ENCODE data around the gene SRSF3.
A peak's percentile ranks its signal among the peaks of the same experiment; 100 is the strongest.

Gene SRSF3

DNA sequence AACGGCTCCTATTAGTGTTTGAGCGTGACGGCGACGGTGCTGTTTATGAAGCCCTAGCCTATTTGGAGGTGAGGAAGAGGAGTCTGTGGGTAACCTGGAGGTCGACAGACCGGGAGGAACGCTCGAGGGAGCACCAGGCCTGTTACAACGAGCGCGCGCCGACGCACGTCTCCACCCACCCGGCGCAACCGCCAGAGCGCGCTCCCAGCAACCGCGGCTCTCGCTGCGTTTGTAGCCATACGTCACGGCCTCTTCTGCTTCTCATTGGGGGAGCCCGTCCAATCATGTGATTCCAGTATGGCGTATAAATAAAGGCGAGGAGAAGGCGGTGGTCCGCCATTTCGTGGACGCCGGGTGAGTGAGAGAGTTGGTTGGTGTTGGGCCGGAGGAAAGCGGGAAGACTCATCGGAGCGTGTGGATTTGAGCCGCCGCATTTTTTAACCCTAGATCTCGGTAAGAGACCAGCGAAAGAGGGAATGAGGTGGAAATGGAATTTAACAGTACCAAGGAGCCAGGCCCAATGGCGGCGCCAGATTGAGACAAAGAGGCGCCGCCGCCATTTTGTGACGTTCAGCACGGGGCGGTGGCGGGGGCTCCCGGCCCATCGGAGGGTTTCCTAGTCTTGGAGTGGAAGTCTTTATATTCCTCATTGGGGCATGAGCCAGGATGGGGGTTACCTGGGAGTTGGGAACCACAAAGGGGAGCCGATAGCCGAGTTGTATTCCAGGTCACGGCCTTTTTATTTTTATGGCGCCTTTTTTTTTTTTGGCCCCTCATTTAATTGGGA lies at the start of gene SRSF3:
TSS of gene SRSF3 (plus strand) at position 334 of the 787 bp plus-strand sequence. CDS start 2,401 bp downstream, outside the sequence.
- Mint-ChIP-seq H3K4me3 (peak within 1 kb of the TSS; percentile 88 to 95), H3K4me1 (peaks cover 27 to 41% of the 10 kb centered on the region in 2 donors), H3K36me3 (peaks cover 42 to 49% of the 10 kb centered on the region in 2 donors), H3K27me3 (peaks cover 0 to 4% of the 10 kb centered on the region in 2 donors), H3K27ac (peak within 1 kb of the TSS; percentile 100), H3K9me3 (peaks cover 0 to 2% of the 10 kb centered on the region in 2 donors)
- ATAC-seq (replicated peaks) (peak; percentile 93 to 95), DNase-seq (peak; percentile 96)

GRCh38 chr6:36545767-36546307 lies 48.3 kb upstream of the SRSF3 start:
- Mint-ChIP-seq H3K9me3 (no peaks in the 10 kb centered on the region), H3K27ac (peak overlapping the region; percentile 92), H3K36me3 (peaks cover 5 to 9% of the 10 kb centered on the region in 2 donors), H3K4me1 (peaks cover 39 to 57% of the 10 kb centered on the region in 2 donors), H3K4me3 (peak overlapping the region; percentile 93 to 95), H3K27me3 (no peaks in the 10 kb centered on the region)
- no peak for DNase-seq
- no peak for ATAC-seq (replicated peaks)

- ATAC-seq (replicated peaks) = peak in 1 of 2 donors; percentile 5
- Mint-ChIP-seq H3K4me1 (peaks cover 45 to 62% of the 10 kb centered on the region in 2 donors), H3K9me3 (no peaks in the 10 kb centered on the region), H3K27ac (peak overlapping the region; percentile 92), H3K27me3 (no peaks in the 10 kb centered on the region), H3K36me3 (peaks cover 5 to 9% of the 10 kb centered on the region in 2 donors), H3K4me3 (peak overlapping the region; percentile 93 to 95)
- DNase-seq = no peak
Measured at GRCh38 chr6:36546308-36546919, 47.7 kb upstream of the SRSF3 start.

DNA sequence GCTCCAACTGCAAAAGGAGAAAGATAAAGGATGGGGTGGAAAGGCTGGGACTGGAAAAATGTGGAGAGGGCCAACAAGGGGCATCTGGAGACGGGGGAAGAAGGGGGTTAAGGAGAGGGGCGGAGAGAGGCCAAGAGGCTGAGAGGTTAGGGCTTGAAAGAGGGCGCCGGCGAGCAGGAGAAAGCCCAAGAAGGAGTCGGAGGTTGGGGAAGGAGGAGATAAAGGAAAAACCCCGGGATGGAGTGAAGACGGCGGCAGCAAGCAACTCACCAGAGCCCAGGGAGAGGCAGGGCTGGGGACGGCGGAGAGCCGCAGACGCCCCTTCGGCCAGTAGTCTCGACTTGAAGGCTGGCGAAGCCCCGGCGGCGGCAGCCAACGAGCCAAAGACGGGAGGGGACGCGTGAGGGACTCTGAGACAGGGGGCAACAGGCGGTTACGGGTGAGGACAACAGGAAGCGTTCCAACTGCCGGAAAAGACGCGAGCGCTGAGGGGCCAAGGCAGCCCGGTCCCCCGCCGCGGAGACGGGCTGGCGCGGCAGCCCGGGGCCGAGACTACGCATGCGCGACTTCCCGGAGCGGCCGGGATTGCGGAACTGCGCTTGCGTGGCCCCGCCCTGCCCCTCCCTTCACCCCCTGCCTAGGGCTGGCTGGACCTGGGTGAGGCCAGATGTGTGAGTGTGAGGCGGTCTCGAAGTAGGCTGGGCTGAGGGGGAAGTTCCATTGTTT lies 47.1 kb upstream of the SRSF3 start, which contains the start of gene STK38:
TSS of gene STK38 (minus strand) at position 560 of the 726 bp plus-strand sequence. CDS start 7,277 bp downstream, outside the sequence.
- peaks cover 47 to 65% of the 10 kb centered on the region in 2 donors for H3K4me1 Mint-ChIP-seq

GRCh38 chr6:36547646-36548400 lies 46.3 kb upstream of the SRSF3 start:
- Mint-ChIP-seq H3K4me1 (peaks cover 47 to 65% of the 10 kb centered on the region in 2 donors), H3K36me3 (peaks cover 5 to 9% of the 10 kb centered on the region in 2 donors), H3K9me3 (no peaks in the 10 kb centered on the region), H3K27ac (peak overlapping the region; percentile 92), H3K4me3 (peak overlapping the region; percentile 93 to 95), H3K27me3 (no peaks in the 10 kb centered on the region)
- ATAC-seq (replicated peaks) (no peak), DNase-seq (no peak)

More for the DNA sequence above, 47.1 kb upstream of the SRSF3 start, which contains the start of gene STK38:
- H3K36me3 Mint-ChIP-seq = peaks cover 5 to 9% of the 10 kb centered on the region in 2 donors
- peak; percentile 87 for ATAC-seq (replicated peaks)
- H3K9me3 Mint-ChIP-seq = no peaks in the 10 kb centered on the region
- H3K27ac Mint-ChIP-seq = peak within 1 kb of the TSS; percentile 92
- H3K4me3 Mint-ChIP-seq = peak within 1 kb of the TSS; percentile 93 to 95
- no peaks in the 10 kb centered on the region for H3K27me3 Mint-ChIP-seq
- DNase-seq = peak; percentile 82

DNA sequence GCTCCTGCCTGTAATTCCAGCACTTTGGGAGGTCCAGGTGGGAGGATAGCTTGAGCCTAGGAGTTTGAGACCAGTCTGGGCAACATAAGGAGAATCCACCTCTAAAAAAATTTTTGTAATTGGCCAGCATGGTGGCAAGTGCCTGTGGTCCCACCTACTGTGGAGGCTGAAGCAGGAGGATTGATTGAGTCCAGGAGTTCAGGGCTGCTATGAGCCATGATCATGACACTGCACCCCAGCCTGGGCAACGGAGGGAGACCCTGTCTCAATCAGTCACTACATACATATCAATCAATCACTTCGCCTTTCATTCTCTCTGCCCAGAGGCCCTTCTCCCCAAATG lies 45.8 kb upstream of the SRSF3 start:
- no peaks in the 10 kb centered on the region for H3K27me3 Mint-ChIP-seq
- H3K27ac Mint-ChIP-seq = no peak overlapping the region
- H3K4me3 Mint-ChIP-seq = no peak overlapping the region
- peaks cover 44 to 60% of the 10 kb centered on the region in 2 donors for H3K4me1 Mint-ChIP-seq
- peaks cover 5% of the 10 kb centered on the region in 2 donors for H3K36me3 Mint-ChIP-seq
- DNase-seq (no peak), ATAC-seq (replicated peaks) (no peak)
- H3K9me3 Mint-ChIP-seq = no peaks in the 10 kb centered on the region

- Mint-ChIP-seq H3K27ac (peak overlapping the region; percentile 85), H3K4me1 (peaks cover 35 to 44% of the 10 kb centered on the region in 2 donors), H3K36me3 (no peaks in the 10 kb centered on the region), H3K9me3 (no peaks in the 10 kb centered on the region), H3K4me3 (peak overlapping the region; percentile 8 to 64), H3K27me3 (no peaks in the 10 kb centered on the region)
- DNase-seq (peak; percentile 41), ATAC-seq (replicated peaks) (peak; percentile 57 to 67)
Measured at GRCh38 chr6:36550473-36551000, 43.6 kb upstream of the SRSF3 start.

DNA sequence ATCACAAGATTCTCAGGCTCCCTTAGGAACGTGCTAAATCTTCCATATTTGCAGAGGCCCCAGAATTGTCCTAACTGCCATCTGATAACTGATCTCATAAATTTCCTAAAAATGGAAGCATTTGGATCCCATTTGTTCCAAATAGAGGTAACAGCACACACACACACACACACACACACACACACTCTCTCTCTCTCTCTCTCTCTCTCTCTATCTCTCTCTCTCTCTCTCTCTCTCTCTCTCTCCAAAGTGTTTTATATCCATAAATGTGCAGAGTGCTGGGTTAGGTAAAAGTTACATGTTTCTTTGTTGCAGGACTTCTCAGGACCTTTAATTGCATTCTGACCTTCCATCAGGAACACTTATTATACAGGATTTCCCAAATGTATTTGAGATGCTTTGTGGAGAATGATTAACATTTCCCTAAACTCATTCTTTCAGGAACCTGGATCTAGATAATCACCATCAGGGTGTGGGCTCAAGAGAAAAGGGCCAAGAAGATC lies 38.4 kb upstream of the SRSF3 start:
- H3K27me3 Mint-ChIP-seq = no peaks in the 10 kb centered on the region
- peaks cover 15 to 26% of the 10 kb centered on the region in 2 donors for H3K4me1 Mint-ChIP-seq
- no peaks in the 10 kb centered on the region for H3K36me3 Mint-ChIP-seq
- no peak overlapping the region for H3K4me3 Mint-ChIP-seq
- no peak overlapping the region for H3K27ac Mint-ChIP-seq
- no peak for DNase-seq
- no peak for ATAC-seq (replicated peaks)
- no peaks in the 10 kb centered on the region for H3K9me3 Mint-ChIP-seq

DNA sequence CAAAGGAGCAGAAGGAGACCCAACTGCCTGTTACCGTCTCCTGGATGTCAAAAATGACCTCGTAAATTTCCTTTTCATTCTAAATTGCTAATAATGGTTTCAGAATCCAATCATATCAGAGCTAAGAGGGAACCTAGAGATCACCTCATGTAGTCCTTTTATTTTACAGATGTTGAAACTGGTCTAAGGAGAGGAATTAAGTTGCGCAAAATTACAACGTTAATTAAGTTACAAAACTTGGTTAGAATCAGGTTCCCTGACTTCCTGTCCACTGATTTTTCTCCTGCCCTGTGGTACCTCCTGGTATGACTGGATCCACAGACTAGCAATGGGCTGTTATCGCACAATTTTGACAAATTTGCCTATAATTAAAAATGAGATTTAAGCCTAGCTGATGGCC lies 37.9 kb upstream of the SRSF3 start:
- no peak for ATAC-seq (replicated peaks)
- H3K27ac Mint-ChIP-seq = no peak overlapping the region
- H3K4me1 Mint-ChIP-seq = peaks cover 10 to 22% of the 10 kb centered on the region in 2 donors

GRCh38 chr6:36559011-36559793 lies 35.0 kb upstream of the SRSF3 start:
- H3K4me1 Mint-ChIP-seq = peaks cover 9 to 17% of the 10 kb centered on the region in 2 donors

More for the DNA sequence above, 37.9 kb upstream of the SRSF3 start:
- Mint-ChIP-seq H3K4me3 (no peak overlapping the region), H3K9me3 (no peaks in the 10 kb centered on the region), H3K27me3 (no peaks in the 10 kb centered on the region), H3K36me3 (no peaks in the 10 kb centered on the region)
- DNase-seq = no peak

GRCh38 chr6:36560822-36561221 lies 33.3 kb upstream of the SRSF3 start:
- Mint-ChIP-seq H3K27me3 (no peaks in the 10 kb centered on the region), H3K36me3 (no peaks in the 10 kb centered on the region), H3K4me3 (no peak overlapping the region), H3K27ac (no peak overlapping the region), H3K4me1 (peaks cover 9 to 17% of the 10 kb centered on the region in 2 donors), H3K9me3 (no peaks in the 10 kb centered on the region)
- no peak for DNase-seq
- no peak for ATAC-seq (replicated peaks)

More at GRCh38 chr6:36559011-36559793, 35.0 kb upstream of the SRSF3 start:
- H3K36me3 Mint-ChIP-seq = no peaks in the 10 kb centered on the region
- H3K27me3 Mint-ChIP-seq = no peaks in the 10 kb centered on the region
- H3K4me3 Mint-ChIP-seq = no peak overlapping the region
- ATAC-seq (replicated peaks) (peak; percentile 75 to 77), DNase-seq (no peak)
- no peaks in the 10 kb centered on the region for H3K9me3 Mint-ChIP-seq
- no peak overlapping the region for H3K27ac Mint-ChIP-seq

GRCh38 chr6:36563237-36563927 lies 30.8 kb upstream of the SRSF3 start:
- DNase-seq = no peak
- no peak overlapping the region for H3K27ac Mint-ChIP-seq
- H3K9me3 Mint-ChIP-seq = no peaks in the 10 kb centered on the region

More at GRCh38 chr6:36563237-36563927, 30.8 kb upstream of the SRSF3 start:
- no peak for ATAC-seq (replicated peaks)
- H3K4me1 Mint-ChIP-seq = peaks cover 9 to 18% of the 10 kb centered on the region in 2 donors
- no peaks in the 10 kb centered on the region for H3K36me3 Mint-ChIP-seq
- H3K4me3 Mint-ChIP-seq = no peak overlapping the region
- no peaks in the 10 kb centered on the region for H3K27me3 Mint-ChIP-seq
